Activated B cell treated with CpG ODN at 0.5 μM for 24 hours (primary cell): ENCODE results near the gene CNKSR2. TPM values are rescaled to one million over a fixed set of nuclear protein-coding genes. Genes with fewer than 3 reads are reported as not detected.

ENCODE experiments used
- ATAC-seq: fragments of 200-7000 bp; cut with Tn5 transposase; one replicate; pipeline ENCODE4 v1.10.0; 2021; ENCODE audit warnings: low read depth, mild to moderate bottlenecking, moderate library complexity
- CTCF ChIA-PET: fragments of 350-600 bp; sonication (Branson Sonifier 250); formaldehyde crosslinking; loops from one replicate; lab custom pipeline; 2021; ENCODE audit warnings: antibody characterized with exemption; lab: Charles Lee
- POLR2A ChIA-PET: fragments of 350-600 bp; sonication (Branson Sonifier 250); formaldehyde crosslinking; loops from one replicate; lab custom pipeline; 2021; ENCODE audit warnings: antibody characterized with exemption; lab: Charles Lee
- DNase-seq: peaks from one replicate; pipeline ENCODE4 v3.0.0; 2022
- H3K27ac Mint-ChIP-seq: one replicate; pipeline ENCODE4 v1.8.0; 2020; ENCODE audit warnings: mixed read lengths
- H3K27me3 Mint-ChIP-seq: one replicate; pipeline ENCODE4 v1.8.0; 2021; ENCODE audit warnings: mixed read lengths
- H3K36me3 Mint-ChIP-seq: one replicate; pipeline ENCODE4 v1.8.0; 2021; ENCODE audit warnings: low read depth, mixed read lengths
- H3K4me1 Mint-ChIP-seq: one replicate; pipeline ENCODE4 v1.8.0; 2021; ENCODE audit warnings: mixed read lengths
- H3K4me3 Mint-ChIP-seq: one replicate; pipeline ENCODE4 v1.8.0; 2020; ENCODE audit warnings: mild to moderate bottlenecking, mixed read lengths
- H3K9me3 Mint-ChIP-seq: one replicate; pipeline ENCODE4 v1.8.0; 2020; ENCODE audit warnings: mixed read lengths
- CTCF ChIP-seq: fragments of 200-600 bp; IDR thresholded peaks from one replicate; pipeline ENCODE4 v1.8.0; 2022; ENCODE audit warnings: antibody characterized with exemption, mild to moderate bottlenecking
- intact Hi-C: fragments of 100-400 bp; cut with micrococcal nuclease; formaldehyde crosslinking; loops from one replicate; pipeline ENCODE4 v1.15.1; 2024
- total RNA-seq: library from RNA; stranded (reverse); gene quantifications from 2 replicates; pipeline ENCODE4 v1.2.3, GENCODE V29; 2022

Gene CNKSR2
- total RNA-seq, 1 donor from 2014 or later: 15.6 TPM

GRCh38 chrX:21662761-21663160 is 288.5 kb downstream of the CNKSR2 start:
- POLR2A ChIA-PET: no interaction called here
- CTCF ChIA-PET: no interaction called here
- no peak for TF ChIP-seq CTCF
- Mint-ChIP-seq H3K4me3 (no peak overlapping the region), H3K27me3 (peaks cover 12% of the 10 kb centered on the region), H3K27ac (no peak overlapping the region), H3K36me3 (no peaks in the 10 kb centered on the region), H3K4me1 (peaks cover 3% of the 10 kb centered on the region), H3K9me3 (no peaks in the 10 kb centered on the region)
- no peak for ATAC-seq
- DNase-seq: no peak
- intact Hi-C loops: no loop called here

GRCh38 chrX:21666252-21666651 is 292.0 kb downstream of the CNKSR2 start:
- ATAC-seq (no peak), DNase-seq (no peak)
- CTCF ChIA-PET: no interaction called here
- H3K4me1 Mint-ChIP-seq: no peaks in the 10 kb centered on the region
- H3K27ac Mint-ChIP-seq: no peak overlapping the region
- H3K27me3 Mint-ChIP-seq: peaks cover 8% of the 10 kb centered on the region
- H3K9me3 Mint-ChIP-seq: no peaks in the 10 kb centered on the region
- intact Hi-C loops: no loop called here
- TF ChIP-seq CTCF: no peak
- H3K4me3 Mint-ChIP-seq: no peak overlapping the region
- H3K36me3 Mint-ChIP-seq: no peaks in the 10 kb centered on the region
- POLR2A ChIA-PET: no interaction called here

- intact Hi-C loops: no loop called here
- no peak overlapping the region for H3K27ac Mint-ChIP-seq
- ATAC-seq (no peak), DNase-seq (no peak)
- H3K4me1 Mint-ChIP-seq: no peaks in the 10 kb centered on the region
- POLR2A ChIA-PET: no interaction called here
- H3K36me3 Mint-ChIP-seq: no peaks in the 10 kb centered on the region
- no peaks in the 10 kb centered on the region for H3K9me3 Mint-ChIP-seq
- peaks cover 7% of the 10 kb centered on the region for H3K27me3 Mint-ChIP-seq
- CTCF ChIA-PET: no interaction called here
- no peak for TF ChIP-seq CTCF
- H3K4me3 Mint-ChIP-seq: no peak overlapping the region
These were observed 292.5 kb downstream of the CNKSR2 start for GRCh38 chrX:21666679-21667078.

DNA sequence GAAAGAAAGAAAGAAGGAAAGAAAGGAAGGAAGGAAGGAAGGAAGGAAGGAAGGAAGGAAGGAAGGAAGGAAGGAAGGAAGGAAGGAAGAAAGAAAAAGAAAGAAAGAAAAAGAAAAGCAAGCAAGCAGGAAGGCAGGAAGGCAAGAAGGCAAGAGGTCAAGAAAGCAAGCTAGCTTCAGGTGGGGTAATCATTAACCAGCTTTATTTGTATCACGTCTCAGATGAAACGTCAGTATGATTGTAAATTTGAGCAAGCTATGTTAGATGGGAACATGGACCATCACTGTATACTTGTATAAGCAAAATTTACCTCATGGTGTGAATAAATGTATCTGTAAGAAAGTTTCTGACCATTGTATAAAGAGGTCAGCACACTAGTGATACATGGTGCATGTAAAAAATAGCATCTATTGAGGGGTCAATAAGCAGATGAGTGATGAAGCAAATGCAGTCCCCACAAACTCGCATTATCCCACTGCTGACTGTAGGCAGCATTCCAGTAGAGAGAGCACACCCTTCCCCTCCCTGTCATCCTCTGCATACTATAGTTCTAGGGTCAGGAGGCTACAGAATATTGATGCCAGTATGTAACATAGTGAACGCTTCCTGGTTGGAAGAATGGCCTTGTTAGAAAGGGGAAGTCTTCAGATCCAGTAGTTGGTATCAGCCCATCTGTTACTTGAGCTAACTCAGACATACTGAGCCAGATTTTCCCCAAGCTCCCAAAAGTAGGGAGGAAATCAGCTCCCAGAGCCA is 300.4 kb downstream of the CNKSR2 start:
- intact Hi-C loops: no loop called here
- Mint-ChIP-seq H3K36me3 (no peaks in the 10 kb centered on the region), H3K4me3 (no peak overlapping the region), H3K9me3 (peaks cover 3% of the 10 kb centered on the region), H3K27me3 (peaks cover 9% of the 10 kb centered on the region), H3K27ac (no peak overlapping the region), H3K4me1 (no peaks in the 10 kb centered on the region)
- DNase-seq: no peak
- ChIA-PET CTCF (no interaction called here), POLR2A (no interaction called here)
- TF ChIP-seq CTCF: no peak
- no peak for ATAC-seq

DNA sequence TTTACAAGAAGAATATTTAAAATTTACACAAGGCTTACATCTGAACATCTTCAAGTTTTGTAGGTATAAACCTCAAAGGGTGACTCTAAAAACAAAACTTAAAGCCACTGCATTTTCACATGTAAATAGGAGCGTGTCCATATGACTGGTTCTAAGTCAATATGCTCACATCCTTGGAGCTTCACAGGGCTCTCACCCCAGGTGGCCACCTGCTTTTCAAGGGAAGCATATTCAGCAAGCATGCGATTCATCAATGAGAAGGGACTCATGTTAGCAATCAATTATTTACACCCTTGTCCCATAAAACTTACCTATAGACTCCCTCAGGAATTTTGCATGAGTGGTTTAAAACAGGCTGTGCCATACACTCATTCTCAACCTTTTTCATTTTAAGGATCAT is 301.7 kb downstream of the CNKSR2 start:
- POLR2A ChIA-PET: no interaction called here
- no peak for TF ChIP-seq CTCF
- CTCF ChIA-PET: no interaction called here
- no peak for DNase-seq
- H3K36me3 Mint-ChIP-seq: no peaks in the 10 kb centered on the region
- no peak overlapping the region for H3K4me3 Mint-ChIP-seq
- ATAC-seq: no peak
- H3K27me3 Mint-ChIP-seq: peaks cover 9% of the 10 kb centered on the region
- H3K4me1 Mint-ChIP-seq: no peaks in the 10 kb centered on the region
- H3K9me3 Mint-ChIP-seq: peaks cover 3% of the 10 kb centered on the region
- intact Hi-C loops: no loop called here
- no peak overlapping the region for H3K27ac Mint-ChIP-seq
